Neutrophil (primary cell): ENCODE results near the gene ASPRV1.

Source experiments
- H3K27ac ChIP-seq: fragments of 200-600 bp; sonication (generic); 2 replicates; pipeline ENCODE4 v1.5.1; 2016; ENCODE audit warnings: mild to moderate bottlenecking, moderate library complexity
- H3K27me3 ChIP-seq: fragments of 200-600 bp; sonication (generic); 2 replicates; pipeline ENCODE4 v1.6.0; 2016; ENCODE audit warnings: mild to moderate bottlenecking
- H3K36me3 ChIP-seq: fragments of 200-600 bp; sonication (generic); 2 replicates; pipeline ENCODE4 v1.5.1; 2017
- H3K4me1 ChIP-seq, 2 experiments: fragments of 200-600 bp in 1 of 2; sonication (generic) in 1 of 2; 1 replicate in 1 of 2; 2 replicates in 1 of 2; pipeline versions ENCODE4 v1.5.1 to v1.6.1; 2013 to 2016; ENCODE audit warnings: low read depth in 1 of 2, low read length in 1 of 2, mild to moderate bottlenecking in 1 of 2, moderate library complexity in 1 of 2; ENCODE audit not compliant: control insufficient read depth in 1 of 2, insufficient read depth in 1 of 2
- H3K4me3 ChIP-seq, 2 experiments: fragments of 200-600 bp in 1 of 2; sonication (generic) in 1 of 2; 1 replicate in 1 of 2; 2 replicates in 1 of 2; pipeline ENCODE4 v1.5.1; 2013 to 2016; ENCODE audit warnings: low read depth in 1 of 2, low read length in 1 of 2, mild to moderate bottlenecking in 1 of 2, moderate library complexity in 1 of 2
- H3K9me3 ChIP-seq: fragments of 200-600 bp; sonication (generic); 2 replicates; pipeline ENCODE4 v1.5.1; 2016
- TF ChIP-seq, protein P1 (sequence below): fragments of 200-600 bp; sonication (generic); IDR thresholded peaks from 2 replicates; pipeline ENCODE4 v1.5.1; 2016; ENCODE audit warnings: antibody characterized with exemption

ASPRV1 gene

DNA sequence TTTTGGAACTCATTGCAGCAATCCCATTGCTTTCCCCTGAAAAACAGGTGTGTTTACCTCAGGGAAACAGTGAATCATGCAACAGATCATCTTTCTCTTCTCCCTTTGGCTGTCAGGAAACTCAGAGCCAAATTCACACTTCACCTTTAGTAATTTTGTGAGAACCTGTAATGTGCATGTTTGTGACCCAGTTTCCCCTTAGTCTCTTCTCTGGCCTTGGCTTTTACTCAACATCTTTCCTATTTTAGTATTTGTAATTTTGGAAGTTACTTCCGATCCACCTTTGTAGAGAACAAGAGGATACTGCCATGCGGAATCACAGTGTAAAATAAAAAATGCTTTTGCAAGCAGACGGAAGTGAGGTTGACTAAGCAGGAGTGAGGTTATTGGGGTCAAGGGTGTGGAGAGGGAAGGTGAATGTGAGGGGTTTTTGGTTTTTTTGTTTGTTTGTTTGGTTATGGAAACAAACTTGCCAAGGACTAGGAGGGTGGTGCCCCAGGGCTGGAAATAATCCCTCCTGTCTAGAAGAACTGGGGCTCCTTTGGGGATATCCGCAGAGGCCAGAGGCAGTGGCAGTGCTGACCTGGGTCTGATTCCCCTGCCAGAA, 14.0 kb downstream of the ASPRV1 start:
- Histone ChIP-seq H3K27ac (peak overlapping the region; percentile 99), H3K4me3 (peak overlapping the region; percentile 44 to 45), H3K4me1 (peaks cover 91 to 97% of the 10 kb centered on the region in 2 experiments), H3K36me3 (peaks cover 25% of the 10 kb centered on the region), H3K27me3 (no peaks in the 10 kb centered on the region), H3K9me3 (no peaks in the 10 kb centered on the region)
- TF ChIP-seq, protein P1, sequence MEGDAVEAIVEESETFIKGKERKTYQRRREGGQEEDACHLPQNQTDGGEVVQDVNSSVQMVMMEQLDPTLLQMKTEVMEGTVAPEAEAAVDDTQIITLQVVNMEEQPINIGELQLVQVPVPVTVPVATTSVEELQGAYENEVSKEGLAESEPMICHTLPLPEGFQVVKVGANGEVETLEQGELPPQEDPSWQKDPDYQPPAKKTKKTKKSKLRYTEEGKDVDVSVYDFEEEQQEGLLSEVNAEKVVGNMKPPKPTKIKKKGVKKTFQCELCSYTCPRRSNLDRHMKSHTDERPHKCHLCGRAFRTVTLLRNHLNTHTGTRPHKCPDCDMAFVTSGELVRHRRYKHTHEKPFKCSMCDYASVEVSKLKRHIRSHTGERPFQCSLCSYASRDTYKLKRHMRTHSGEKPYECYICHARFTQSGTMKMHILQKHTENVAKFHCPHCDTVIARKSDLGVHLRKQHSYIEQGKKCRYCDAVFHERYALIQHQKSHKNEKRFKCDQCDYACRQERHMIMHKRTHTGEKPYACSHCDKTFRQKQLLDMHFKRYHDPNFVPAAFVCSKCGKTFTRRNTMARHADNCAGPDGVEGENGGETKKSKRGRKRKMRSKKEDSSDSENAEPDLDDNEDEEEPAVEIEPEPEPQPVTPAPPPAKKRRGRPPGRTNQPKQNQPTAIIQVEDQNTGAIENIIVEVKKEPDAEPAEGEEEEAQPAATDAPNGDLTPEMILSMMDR, result no peak

DNA sequence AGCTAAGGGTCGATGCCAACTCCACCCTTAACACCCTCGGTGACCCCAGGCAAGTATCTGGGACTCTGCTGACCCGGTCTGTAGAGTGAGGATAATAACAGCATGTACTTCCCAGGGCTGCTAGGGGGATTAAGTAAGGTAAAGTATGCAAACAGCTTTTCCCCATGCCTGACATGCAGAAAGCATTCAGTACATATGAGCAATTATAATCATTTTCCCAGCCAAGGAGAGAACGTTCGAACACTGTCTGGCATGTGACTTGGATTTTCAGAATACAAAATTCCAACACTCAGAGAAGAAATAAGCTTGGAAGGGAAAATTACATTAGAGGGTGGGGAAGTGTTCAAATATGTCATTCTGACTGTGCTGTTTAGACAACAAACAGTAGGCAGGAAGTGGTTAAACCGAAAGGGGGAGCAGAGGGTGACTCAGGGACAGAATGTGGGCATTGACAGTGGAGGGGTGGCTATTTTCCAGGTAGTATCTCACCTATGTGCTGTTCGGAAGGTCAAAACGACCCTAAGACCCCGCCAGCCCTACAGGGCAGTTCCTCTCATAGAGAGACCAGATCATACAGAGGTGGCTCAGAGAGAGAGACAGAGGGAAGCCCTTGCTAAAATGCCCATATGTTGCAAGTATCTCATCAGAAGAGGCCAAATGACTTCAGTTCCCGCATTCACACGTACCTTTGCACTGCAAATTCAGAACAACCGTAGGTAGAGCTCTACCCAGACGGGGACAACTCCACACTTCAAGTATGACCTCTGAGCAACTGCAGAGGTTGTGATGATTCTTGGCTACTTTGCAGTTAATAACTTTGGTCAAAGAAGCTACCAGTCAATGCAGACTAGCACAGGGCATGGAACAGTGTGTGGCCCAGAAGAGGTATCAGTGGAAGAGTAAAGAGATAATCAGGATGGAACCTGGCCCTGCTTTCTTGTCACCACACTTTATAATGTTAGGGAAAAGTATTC, 14.8 kb downstream of the ASPRV1 start:
- Histone ChIP-seq H3K9me3 (peaks cover 3% of the 10 kb centered on the region), H3K4me3 (peak overlapping the region; percentile 44 to 45), H3K4me1 (peaks cover 91 to 97% of the 10 kb centered on the region in 2 experiments), H3K27me3 (no peaks in the 10 kb centered on the region), H3K36me3 (peaks cover 33% of the 10 kb centered on the region), H3K27ac (peak overlapping the region; percentile 99)
- TF ChIP-seq, protein P1, result no peak

- peaks cover 96 to 98% of the 10 kb centered on the region in 2 experiments for H3K4me1 ChIP-seq
Observed at GRCh38 chr2:69945941-69946340, 15.5 kb downstream of the ASPRV1 start.

GRCh38 chr2:69945441-69945840, 16.0 kb downstream of the ASPRV1 start:
- Histone ChIP-seq H3K4me1 (peaks cover 100% of the 10 kb centered on the region in 2 experiments), H3K9me3 (peaks cover 3% of the 10 kb centered on the region), H3K27me3 (no peaks in the 10 kb centered on the region), H3K4me3 (peak overlapping the region; percentile 44 to 45), H3K36me3 (peaks cover 45% of the 10 kb centered on the region), H3K27ac (peak overlapping the region; percentile 99)
- TF ChIP-seq, protein P1, result no peak

More at GRCh38 chr2:69945941-69946340, 15.5 kb downstream of the ASPRV1 start:
- TF ChIP-seq, protein P1, result no peak
- H3K9me3 ChIP-seq, result peaks cover 3% of the 10 kb centered on the region
- peak overlapping the region; percentile 99 for H3K27ac ChIP-seq
- peak overlapping the region; percentile 44 to 45 for H3K4me3 ChIP-seq
- H3K27me3 ChIP-seq, result no peaks in the 10 kb centered on the region
- H3K36me3 ChIP-seq, result peaks cover 40% of the 10 kb centered on the region

GRCh38 chr2:69944756-69945155, 16.7 kb downstream of the ASPRV1 start:
- Histone ChIP-seq H3K4me3 (peak overlapping the region; percentile 44 to 45), H3K27ac (peak overlapping the region; percentile 99), H3K27me3 (no peaks in the 10 kb centered on the region), H3K4me1 (peaks cover 100% of the 10 kb centered on the region in 2 experiments), H3K9me3 (peaks cover 3% of the 10 kb centered on the region), H3K36me3 (peaks cover 51% of the 10 kb centered on the region)
- TF ChIP-seq, protein P1, result no peak
